Muscle of leg (tissue), 11 donors: ENCODE results near the gene SERPINB1. TPM values are rescaled to one million over a fixed set of nuclear protein-coding genes. Genes with fewer than 3 reads are reported as not detected.

ENCODE experiments used
- DNase-seq: peaks from one replicate; pipeline ENCODE4 v3.0.0; 2013
- H3K27ac ChIP-seq: one replicate; pipeline ENCODE4 v1.5.1; 2013; ENCODE audit warnings: mild to moderate bottlenecking, low read length, control low read depth
- H3K27me3 ChIP-seq: one replicate; pipeline ENCODE4 v1.6.1; 2013; ENCODE audit warnings: low read length; ENCODE audit not compliant: control insufficient read depth, insufficient read depth
- H3K36me3 ChIP-seq: one replicate; pipeline ENCODE4 v1.6.1; 2013; ENCODE audit warnings: low read length; ENCODE audit not compliant: control insufficient read depth, insufficient read depth
- H3K4me1 ChIP-seq: one replicate; pipeline ENCODE4 v1.6.1; 2013; ENCODE audit warnings: low read length; ENCODE audit not compliant: control insufficient read depth, insufficient read depth
- H3K4me3 ChIP-seq: one replicate; pipeline ENCODE4 v1.5.1; 2013; ENCODE audit warnings: low read length, control low read depth
- H3K9me3 ChIP-seq: replicated peaks from 2 replicates; pipeline ENCODE4 v1.6.1; 2013; ENCODE audit warnings: low read depth, low read length; ENCODE audit not compliant: control insufficient read depth
- WGBS: methylation state at CpG from one replicate; pipeline ENCODE4 v1.1.5; 2013; ENCODE audit warnings: missing lambda C conversion rate; ENCODE audit not compliant: insufficient coverage; 5-methylcytosine and 5-hydroxymethylcytosine counted together
- polyA plus RNA-seq, 8 donors: library from polyadenylated mRNA; unstranded; fragments of 120-200 nt; gene quantifications; one replicate each; pipeline versions ENCODE4 v1.2.1 to v1.2.3, GENCODE V29; 2013; ENCODE audit warnings: inconsistent platforms in 1 of 8, low replicate concordance in 1 of 8; ENCODE audit not compliant: insufficient read length in 8 of 8, insufficient read depth in 1 of 8
- total RNA-seq: library from RNA; stranded (reverse); fragments of 120-200 nt; gene quantifications from one replicate; pipeline ENCODE4 v1.2.4, GENCODE V29; 2013

SERPINB1 gene
- total and polyA plus RNA-seq, 9 donors, result 8.9 to 19.6 (median 16.2) TPM

DNA sequence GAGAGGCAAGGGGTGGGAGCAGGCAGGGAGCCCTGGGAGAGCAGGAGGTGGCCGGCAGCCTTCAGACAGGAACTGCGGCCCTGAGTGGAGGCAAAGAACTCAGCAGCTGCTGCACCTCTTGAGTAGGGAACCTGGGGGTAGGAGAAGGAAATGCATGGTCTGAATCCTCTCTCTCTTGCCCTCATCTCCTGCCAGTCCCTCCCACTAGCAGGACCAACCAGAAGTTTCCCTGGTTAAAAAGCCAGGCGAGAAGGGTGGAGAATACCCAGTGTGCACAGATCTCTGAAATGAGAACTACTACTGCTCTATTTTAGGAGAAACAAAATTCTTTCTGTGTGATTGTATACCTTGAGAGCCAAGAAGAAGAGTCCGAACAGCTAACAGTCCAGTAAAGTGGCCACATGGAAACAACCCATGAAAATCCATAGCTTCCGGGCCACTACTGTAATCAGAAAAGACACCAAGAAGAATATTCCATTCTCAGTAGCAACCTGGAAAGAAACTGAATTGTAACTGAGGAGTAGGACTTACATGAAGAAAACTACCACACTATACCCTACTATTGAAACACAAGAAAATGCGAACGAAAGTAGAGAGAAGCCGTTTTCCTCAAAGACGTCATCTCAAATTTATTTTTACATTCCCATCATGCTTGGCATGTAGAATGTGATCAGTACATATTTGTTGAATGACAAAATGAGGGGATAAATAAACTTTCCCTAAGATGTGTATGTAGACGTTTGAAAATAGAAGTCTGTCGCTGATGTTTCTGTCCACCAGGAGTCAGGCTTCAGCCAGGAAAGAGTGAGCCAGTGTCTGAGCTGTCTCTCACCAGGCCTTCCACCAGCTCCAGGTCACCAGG, 50.8 kb downstream of the SERPINB1 start:
- WGBS, result 0% methylated on average over 1 of the region's 11 CpGs
- H3K9me3 ChIP-seq, result no peaks in the 10 kb centered on the region
- peak; percentile 89 for DNase-seq
- peaks cover 33% of the 10 kb centered on the region for H3K4me1 ChIP-seq
- H3K27me3 ChIP-seq, result no peaks in the 10 kb centered on the region
- peak overlapping the region; percentile 77 for H3K27ac ChIP-seq
- H3K4me3 ChIP-seq, result no peak overlapping the region
- H3K36me3 ChIP-seq, result peaks cover 12% of the 10 kb centered on the region

DNA sequence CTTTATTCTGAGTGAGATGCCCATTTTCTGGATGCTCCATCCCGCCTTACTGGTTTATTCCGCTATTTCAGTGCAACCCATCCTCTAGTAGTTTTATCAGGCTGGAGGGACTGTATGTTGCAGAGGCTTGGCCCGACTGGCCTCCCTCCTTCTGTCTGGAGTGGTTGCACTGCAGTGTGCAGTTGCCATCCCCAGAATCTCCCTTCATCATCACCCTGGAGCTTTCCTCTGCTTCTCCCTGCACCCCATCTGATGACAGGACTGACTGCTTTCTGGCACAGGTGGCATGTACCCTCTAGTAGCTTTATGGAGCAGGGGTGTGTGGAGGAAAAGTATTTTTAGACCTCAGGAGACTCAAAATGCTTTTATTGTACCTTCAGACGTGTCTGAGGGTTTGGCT, 55.4 kb downstream of the SERPINB1 start:
- H3K27ac ChIP-seq, result no peak overlapping the region
- DNase-seq, result no peak
- no peaks in the 10 kb centered on the region for H3K9me3 ChIP-seq
- H3K4me3 ChIP-seq, result no peak overlapping the region
- H3K4me1 ChIP-seq, result peaks cover 31% of the 10 kb centered on the region
- peaks cover 31% of the 10 kb centered on the region for H3K36me3 ChIP-seq
- WGBS, result 60% methylated on average over 1 of the region's 4 CpGs
- H3K27me3 ChIP-seq, result no peaks in the 10 kb centered on the region

GRCh38 chr6:2784930-2785329, 56.7 kb downstream of the SERPINB1 start:
- Histone ChIP-seq H3K27me3 (no peaks in the 10 kb centered on the region), H3K4me1 (peaks cover 32% of the 10 kb centered on the region), H3K4me3 (no peak overlapping the region), H3K36me3 (peaks cover 40% of the 10 kb centered on the region), H3K27ac (no peak overlapping the region), H3K9me3 (no peaks in the 10 kb centered on the region)
- DNase-seq, result no peak
- WGBS, result 75% methylated on average over 6 of the region's 7 CpGs

DNA sequence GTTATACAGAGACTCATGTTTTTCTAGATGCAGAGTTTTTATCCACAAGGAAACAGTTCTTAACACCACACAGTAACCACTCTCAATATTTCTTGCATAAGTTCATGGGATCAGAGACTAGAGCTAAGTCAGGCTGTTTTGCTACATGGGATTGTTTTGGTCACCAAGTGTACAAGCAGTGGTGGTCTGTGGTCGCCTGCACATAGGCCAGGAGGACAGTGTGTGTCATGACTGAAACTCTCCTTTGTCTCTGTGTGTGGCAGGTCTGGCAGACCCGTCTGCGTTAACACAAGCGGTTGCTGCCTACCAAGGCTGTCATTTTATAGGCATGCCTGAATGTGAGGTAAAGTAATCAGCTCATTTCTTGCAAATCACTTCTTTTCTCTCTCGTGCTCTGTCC, 57.6 kb downstream of the SERPINB1 start:
- Histone ChIP-seq H3K9me3 (no peaks in the 10 kb centered on the region), H3K27me3 (no peaks in the 10 kb centered on the region), H3K4me1 (peaks cover 36% of the 10 kb centered on the region), H3K27ac (no peak overlapping the region), H3K4me3 (no peak overlapping the region), H3K36me3 (peaks cover 46% of the 10 kb centered on the region)
- 50% methylated on average over 1 of the region's 5 CpGs for WGBS
- no peak for DNase-seq

GRCh38 chr6:2783188-2783963, 58.3 kb downstream of the SERPINB1 start:
- DNase-seq, result no peak
- peaks cover 36% of the 10 kb centered on the region for H3K4me1 ChIP-seq
- 73% methylated on average over 11 of the region's 19 CpGs for WGBS
- peaks cover 46% of the 10 kb centered on the region for H3K36me3 ChIP-seq
- H3K9me3 ChIP-seq, result no peaks in the 10 kb centered on the region
- H3K4me3 ChIP-seq, result no peak overlapping the region
- H3K27ac ChIP-seq, result peak overlapping the region; percentile 76
- H3K27me3 ChIP-seq, result no peaks in the 10 kb centered on the region

GRCh38 chr6:2782825-2783187, 58.9 kb downstream of the SERPINB1 start:
- WGBS, result 63% methylated on average over 10 of the region's 10 CpGs
- peak overlapping the region; percentile 76 for H3K27ac ChIP-seq

GRCh38 chr6:2782356-2782708, 59.3 kb downstream of the SERPINB1 start:
- 89% methylated on average over 5 of the region's 9 CpGs for WGBS
- Histone ChIP-seq H3K4me3 (no peak overlapping the region), H3K36me3 (peaks cover 43% of the 10 kb centered on the region), H3K9me3 (no peaks in the 10 kb centered on the region), H3K27me3 (no peaks in the 10 kb centered on the region), H3K4me1 (peaks cover 36% of the 10 kb centered on the region), H3K27ac (peak overlapping the region; percentile 76)
- no peak for DNase-seq

More at GRCh38 chr6:2782825-2783187, 58.9 kb downstream of the SERPINB1 start:
- peak; percentile 83 for DNase-seq
- Histone ChIP-seq H3K4me3 (no peak overlapping the region), H3K27me3 (no peaks in the 10 kb centered on the region), H3K9me3 (no peaks in the 10 kb centered on the region), H3K4me1 (peaks cover 36% of the 10 kb centered on the region), H3K36me3 (peaks cover 46% of the 10 kb centered on the region)

Other genes with a start within 250 kb of the SERPINB1 start
- gene MYLK4, start 90.9 kb downstream of the SERPINB1 start, total RNA-seq, result 7.6 TPM
- 10 to 100 TPM in 5 of 8 donors, 1 to 10 TPM in 3; 6.1 to 12.1 (median 10.7) TPM for gene MYLK4, start 90.9 kb downstream of the SERPINB1 start, polyA plus RNA-seq
- 42.5 TPM for gene WRNIP1, start 76.5 kb downstream of the SERPINB1 start, total RNA-seq
- 10 to 100 TPM; 43.9 to 59.3 (median 50.2) TPM for gene WRNIP1, start 76.5 kb downstream of the SERPINB1 start, polyA plus RNA-seq
- gene SERPINB9, start 61.4 kb upstream of the SERPINB1 start, total RNA-seq, result 3.2 TPM
- 1 to 10 TPM; 2.5 to 4.9 (median 3.0) TPM for gene SERPINB9, start 61.4 kb upstream of the SERPINB1 start, polyA plus RNA-seq
- gene SERPINB6, start 129.7 kb upstream of the SERPINB1 start, total RNA-seq, result 55.3 TPM
- 100 to 1,000 TPM in 1 of 8 donors, 10 to 100 TPM in 7; 84.2 to 101 (median 88.1) TPM for gene SERPINB6, start 129.7 kb upstream of the SERPINB1 start, polyA plus RNA-seq
- gene NQO2, start 158.0 kb upstream of the SERPINB1 start, total RNA-seq, result 16.1 TPM
- 10 to 100 TPM; 15.0 to 21.3 (median 19.9) TPM for gene NQO2, start 158.0 kb upstream of the SERPINB1 start, polyA plus RNA-seq
- gene RIPK1, start 226.6 kb upstream of the SERPINB1 start, total RNA-seq, result 11.3 TPM
- gene RIPK1, start 226.6 kb upstream of the SERPINB1 start, polyA plus RNA-seq, result 10 to 100 TPM; 10.8 to 16.9 (median 13.7) TPM